HG03039 (cell line): Measurements from ENCODE around the gene GTF2A1.
"Not testable (repeated sequence)": the region's sequence is repeated elsewhere in the genome, so short reads cannot be mapped to it uniquely, and the experiment has no call there.

Experiments used
- ATAC-seq: cut with Tn5 transposase; IDR thresholded peaks from one replicate; pipeline ENCODE4 v1.9.1; 2021; ENCODE audit warnings: mild to moderate bottlenecking, moderate library complexity; ENCODE audit not compliant: unreplicated experiment

GTF2A1 gene

DNA sequence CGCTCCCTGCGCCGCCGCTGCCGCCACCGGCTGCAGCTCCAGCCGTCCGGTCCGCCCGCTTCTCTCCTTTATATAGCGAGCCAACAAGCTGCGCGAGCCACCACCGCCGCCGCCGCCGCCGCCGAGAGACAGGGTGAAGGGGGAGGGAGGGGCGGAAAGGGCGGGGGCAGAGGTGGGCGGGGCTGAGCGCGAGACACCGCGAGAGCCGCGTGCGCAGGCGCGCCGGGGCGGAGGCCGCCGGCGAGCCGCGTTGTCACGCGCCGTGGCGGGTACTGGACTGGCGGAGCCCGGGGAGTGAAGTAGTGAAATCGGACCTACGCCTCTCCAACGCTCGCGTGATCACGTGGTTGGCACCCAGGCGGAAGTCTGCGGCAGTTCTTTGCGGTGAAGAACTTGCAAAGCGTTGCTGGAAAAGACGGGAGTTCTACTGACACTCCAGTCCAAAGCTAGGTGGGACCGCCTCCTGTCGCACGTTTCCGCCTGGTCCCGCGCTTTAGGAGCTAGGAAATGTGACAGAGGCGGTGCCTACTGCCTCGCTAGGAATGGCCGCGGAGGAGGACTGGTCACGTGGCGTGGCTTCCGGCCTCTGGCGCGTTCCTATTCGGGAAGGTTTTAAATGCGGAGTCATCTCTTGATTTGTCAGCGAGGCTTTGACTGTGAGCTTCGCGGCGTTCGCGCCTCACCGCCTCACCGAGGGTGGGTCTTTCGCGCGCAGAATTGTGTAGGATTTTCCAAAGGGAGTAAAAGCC lies at the start of gene GTF2A1:
TSS of gene GTF2A1 (minus strand) at position 130 of the 749 bp plus-strand sequence. CDS start 441 bp downstream, outside the sequence.
- ATAC-seq, result peak; percentile 74

DNA sequence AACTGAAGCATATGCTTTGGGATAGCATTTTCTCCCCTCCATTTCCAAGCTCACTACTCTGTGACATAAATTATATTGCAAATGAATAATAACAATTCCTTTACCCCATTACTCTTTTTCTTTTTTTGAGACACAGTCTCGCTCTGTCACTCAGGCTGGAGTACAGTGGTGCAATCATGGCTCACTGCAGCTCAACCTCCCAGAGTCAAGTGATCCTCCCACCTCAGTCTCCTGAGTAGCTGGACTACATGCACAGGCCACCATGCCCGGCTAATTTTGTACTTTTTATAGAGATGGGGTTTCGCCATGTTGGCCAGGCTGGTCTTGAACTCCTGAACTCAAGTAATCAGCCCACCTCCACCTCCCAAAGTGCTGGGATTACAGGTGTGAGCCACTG lies 49.2 kb upstream of the GTF2A1 start:
- no peak for ATAC-seq

GRCh38 chr14:81269100-81269978 lies 48.6 kb upstream of the GTF2A1 start:
- peak; percentile 69 for ATAC-seq

GRCh38 chr14:81268016-81268416 lies 47.3 kb upstream of the GTF2A1 start:
- no peak for ATAC-seq

DNA sequence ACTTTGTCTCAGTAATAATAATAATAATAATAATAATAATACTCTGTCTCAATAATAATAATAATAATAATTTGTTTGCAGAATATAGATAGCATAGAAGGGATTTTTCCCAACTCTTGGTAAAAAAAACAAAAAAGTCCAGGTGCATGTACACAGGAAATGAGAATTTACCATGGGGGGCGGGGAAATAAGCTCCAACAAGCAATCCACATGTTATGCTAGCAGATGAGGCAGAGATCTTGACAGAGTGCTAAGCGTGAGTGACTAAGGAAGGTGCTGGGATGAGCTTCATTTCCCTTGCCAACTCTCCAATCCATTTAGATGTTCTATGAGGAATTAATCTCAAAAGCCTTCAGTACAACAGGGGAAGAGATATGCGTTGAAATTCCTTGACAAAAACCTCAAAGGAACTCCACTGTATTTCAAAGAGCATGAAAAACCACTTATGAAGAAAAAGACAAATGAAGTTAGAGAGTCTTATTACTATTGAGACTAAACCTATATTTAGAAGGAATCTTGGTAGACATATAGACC lies 44.9 kb upstream of the GTF2A1 start:
- ATAC-seq, result no peak

- no peak for ATAC-seq
These were observed 43.9 kb upstream of the GTF2A1 start for GRCh38 chr14:81264671-81265070.

GRCh38 chr14:81263777-81264410 lies 43.1 kb upstream of the GTF2A1 start:
- ATAC-seq, result no peak

- no peak for ATAC-seq
These were observed 40.4 kb upstream of the GTF2A1 start for GRCh38 chr14:81261176-81261575.

GRCh38 chr14:81260732-81261131 lies 40.0 kb upstream of the GTF2A1 start:
- ATAC-seq, result no peak

- peak; percentile 58 for ATAC-seq
These were observed 35.7 kb upstream of the GTF2A1 start for GRCh38 chr14:81256289-81256960.

DNA sequence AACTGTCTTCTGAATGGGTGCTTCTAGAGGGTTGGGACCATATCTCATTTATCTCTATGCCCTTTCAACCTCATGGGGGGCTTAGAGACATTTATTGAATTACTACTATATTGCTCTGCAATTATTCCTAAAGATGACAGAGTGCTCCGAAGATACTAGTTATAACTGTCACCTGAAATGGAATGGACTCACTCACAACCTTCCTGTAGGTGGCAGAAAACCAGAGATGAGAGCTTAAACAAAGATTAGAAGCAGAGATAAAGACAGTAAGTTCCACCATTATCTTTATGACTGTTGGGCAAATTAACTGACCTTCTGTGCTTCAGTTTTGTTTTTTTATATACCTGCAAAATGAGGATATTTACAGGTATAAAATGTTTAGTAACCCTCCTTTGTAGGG lies 31.5 kb upstream of the GTF2A1 start:
- ATAC-seq, result no peak

DNA sequence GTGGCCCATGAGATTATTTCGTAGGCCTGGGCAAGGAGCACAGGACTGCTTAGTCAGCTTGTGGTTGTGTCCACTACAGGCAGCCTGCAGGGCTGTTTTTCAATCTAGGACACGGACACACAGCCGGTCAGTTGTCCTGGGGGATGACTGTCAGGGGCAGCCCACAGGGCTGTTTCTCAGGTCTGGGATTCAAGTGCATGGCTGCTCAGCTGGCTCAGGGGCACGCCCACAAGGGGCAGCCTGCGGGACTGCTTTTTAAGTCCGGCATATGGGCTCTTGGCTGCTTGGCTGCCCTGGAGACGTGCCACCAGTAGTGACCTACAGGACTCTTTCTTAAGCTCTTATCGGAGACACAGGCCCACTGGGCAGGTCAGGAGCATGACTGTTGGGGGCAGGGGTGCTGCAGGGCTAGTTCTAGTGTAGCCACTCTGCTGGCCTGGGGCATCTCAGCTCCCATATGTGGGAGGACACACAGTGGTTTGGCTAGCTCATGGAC lies 26.6 kb upstream of the GTF2A1 start:
- ATAC-seq, result no peak

DNA sequence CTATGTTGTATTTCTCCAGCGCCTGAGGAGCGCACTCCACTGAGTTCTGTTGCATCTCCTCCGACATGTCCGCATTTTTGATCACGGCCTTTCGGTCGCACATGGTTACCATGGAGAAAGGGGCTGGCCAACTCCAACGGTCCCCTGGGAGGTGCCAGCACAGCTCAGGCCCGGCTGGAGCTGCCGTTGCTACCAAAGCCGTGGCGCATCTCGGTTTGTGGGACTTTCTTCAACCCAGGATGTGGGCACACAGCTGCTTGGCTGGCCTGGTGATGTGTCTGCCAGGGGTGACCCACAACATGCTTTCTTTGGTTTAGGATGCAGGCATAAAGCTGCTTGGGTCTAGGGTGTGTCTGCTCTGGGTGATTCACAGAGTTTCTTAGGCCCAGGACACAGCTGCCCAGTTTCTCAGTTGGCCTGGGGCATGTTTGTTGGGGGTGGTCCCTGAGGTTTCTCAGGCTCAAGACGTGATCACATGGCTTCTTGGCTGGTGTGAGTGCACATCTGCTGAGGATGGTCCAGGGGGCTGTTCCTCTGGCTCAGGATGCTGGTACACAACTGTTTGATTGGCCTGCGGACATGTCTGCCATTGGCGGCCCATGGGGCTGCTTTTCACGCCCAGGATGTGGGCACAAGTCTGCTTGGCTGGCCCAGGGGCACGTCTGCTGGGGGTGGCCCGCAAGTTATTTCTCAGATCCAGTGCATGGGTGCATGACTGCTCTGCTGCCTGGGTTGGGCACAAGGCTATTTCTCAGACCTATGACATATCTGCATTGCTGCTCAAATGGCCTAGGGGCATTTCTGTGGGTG lies 25.9 kb upstream of the GTF2A1 start:
- ATAC-seq, result no peak

DNA sequence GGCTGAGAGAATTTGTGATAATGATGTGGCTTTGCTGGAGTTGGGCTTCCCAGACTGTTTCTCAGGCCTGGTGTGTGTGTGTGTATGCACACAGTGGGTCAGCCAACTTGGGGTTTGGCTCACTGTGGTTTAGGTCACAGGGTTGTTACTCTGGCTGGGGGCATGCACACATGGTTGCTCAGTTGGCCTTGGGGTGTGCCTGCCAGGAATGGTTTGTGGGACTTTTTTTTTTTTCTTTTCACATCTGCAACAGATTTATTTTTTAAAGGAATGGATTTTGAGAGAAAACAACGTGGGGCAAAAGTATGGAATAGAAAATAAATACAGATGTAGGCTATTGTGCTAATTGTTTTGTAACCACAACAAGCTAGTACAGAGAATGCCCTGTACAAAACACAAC lies 25.0 kb upstream of the GTF2A1 start:
- no peak for ATAC-seq

DNA sequence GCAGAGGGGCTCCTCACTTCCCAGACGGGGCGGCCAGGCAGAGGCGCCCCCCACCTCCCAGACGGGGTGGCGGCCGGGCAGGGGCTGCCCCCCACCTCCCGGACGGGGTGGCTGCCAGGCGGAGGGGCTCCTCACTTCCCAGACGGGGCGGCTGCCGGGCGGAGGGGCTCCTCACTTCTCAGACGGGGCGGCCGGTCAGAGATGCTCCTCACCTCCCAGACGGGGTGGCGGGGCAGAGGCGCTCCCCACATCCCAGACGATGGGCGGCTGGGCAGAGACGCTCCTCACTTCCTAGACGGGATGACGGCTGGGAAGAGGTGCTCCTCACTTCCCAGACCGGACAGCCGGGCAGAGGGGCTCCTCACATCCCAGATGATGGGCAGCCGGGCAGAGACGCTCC lies 23.7 kb upstream of the GTF2A1 start:
- ATAC-seq, result not testable (repeated sequence)

DNA sequence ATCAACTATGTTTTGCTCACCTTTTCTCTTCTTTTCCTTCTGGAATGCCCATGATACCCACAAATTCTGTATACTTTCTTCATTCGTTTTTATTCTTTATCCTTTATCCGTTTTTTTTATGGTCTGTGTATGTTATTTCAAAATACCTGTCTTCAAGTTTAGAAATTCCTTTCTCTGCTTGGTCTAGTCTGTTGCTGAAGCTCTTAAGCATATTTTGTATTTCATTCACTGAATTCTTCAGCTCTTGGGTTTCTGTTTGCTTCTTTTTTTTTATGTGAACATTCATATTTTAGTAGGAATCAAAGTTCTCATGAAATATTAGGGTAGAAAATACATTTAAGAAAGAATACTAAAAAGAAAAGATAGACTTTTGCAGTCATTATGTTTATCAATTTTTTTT lies 22.7 kb upstream of the GTF2A1 start:
- ATAC-seq, result no peak

DNA sequence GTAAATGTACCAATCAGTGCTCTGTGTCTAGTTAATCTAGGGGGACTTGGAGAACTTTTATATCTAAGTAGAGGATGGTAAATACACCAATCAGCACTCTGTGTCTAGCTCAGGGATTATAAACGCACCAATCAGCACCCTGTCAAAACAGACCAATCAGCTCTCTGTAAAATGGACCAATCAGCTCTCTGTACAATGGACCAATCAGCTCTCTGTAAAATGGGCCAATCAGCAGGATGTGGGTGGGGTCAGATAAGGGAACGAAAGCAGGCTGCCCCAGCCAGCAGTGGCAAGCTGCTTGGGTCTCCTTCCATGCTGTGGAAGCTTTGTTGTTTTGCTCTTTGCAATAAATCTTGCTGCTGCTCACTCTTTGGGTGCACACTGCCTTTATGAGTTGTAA lies 16.1 kb upstream of the GTF2A1 start:
- ATAC-seq, result not testable (repeated sequence)

GRCh38 chr14:81236138-81236537 lies 15.4 kb upstream of the GTF2A1 start:
- no peak for ATAC-seq

DNA sequence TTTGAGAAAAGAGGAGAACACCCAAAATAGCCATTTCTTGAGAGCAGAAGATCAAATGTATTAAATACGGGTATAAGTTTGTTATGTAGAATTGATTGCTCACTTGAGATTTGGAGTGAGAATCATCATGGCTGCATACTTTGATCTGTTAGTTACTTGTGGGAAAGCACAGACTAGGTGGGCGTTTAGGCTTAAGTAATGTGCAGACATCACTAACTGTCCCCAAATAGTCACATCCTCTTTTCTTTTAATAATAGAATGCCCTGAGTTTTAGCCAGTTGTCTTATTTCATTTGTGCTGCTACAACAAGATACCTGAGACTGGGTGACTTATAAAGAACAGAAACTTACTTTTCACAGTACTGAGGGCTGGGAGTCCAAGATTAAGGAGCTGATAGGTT lies 14.3 kb upstream of the GTF2A1 start:
- no peak for ATAC-seq

DNA sequence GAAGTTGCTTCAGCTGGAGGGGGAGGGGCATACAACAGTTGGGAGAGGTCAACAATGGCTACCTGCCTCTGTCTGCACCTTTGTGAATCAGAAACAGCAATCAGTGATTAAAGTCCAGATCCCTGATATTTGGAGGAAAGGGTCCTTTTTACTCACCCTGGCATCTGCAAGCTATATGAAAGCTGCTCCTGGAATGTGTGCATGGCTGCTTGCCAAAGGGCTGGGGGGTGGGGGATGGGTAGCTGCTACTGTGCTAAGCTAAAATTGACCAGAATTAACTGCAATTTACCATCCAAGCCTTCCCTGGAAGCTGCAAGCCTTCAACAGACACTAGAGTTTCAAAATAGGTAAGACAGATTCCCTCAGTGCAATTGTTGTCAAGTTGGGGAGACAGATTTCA lies 13.5 kb upstream of the GTF2A1 start:
- ATAC-seq, result no peak
